Upper lobe of right lung (tissue), 1 donor: ENCODE results near the gene RBM20. TPM values are rescaled to one million over a fixed set of nuclear protein-coding genes. Genes with fewer than 3 reads are reported as not detected.

Experiments used
- ATAC-seq: fragments of 200-7000 bp; cut with Tn5 transposase; one replicate; pipeline ENCODE4 v1.9.1; 2020; ENCODE audit warnings: mild to moderate bottlenecking, moderate library complexity
- DNase-seq: peaks from one replicate; pipeline ENCODE4 v3.0.0-alpha.2; 2020
- H3K27ac ChIP-seq: fragments of 200-600 bp; one replicate; pipeline ENCODE4 v1.8.0; 2022
- H3K27me3 ChIP-seq: fragments of 200-600 bp; one replicate; pipeline ENCODE4 v1.8.0; 2022; ENCODE audit warnings: mild to moderate bottlenecking
- H3K36me3 ChIP-seq: fragments of 200-600 bp; one replicate; pipeline ENCODE4 v1.8.0; 2022
- H3K4me1 ChIP-seq: fragments of 200-600 bp; one replicate; pipeline ENCODE4 v1.8.0; 2022
- H3K4me3 ChIP-seq: fragments of 200-600 bp; one replicate; pipeline ENCODE4 v1.8.0; 2022; ENCODE audit warnings: mild to moderate bottlenecking
- H3K9me3 ChIP-seq: fragments of 200-600 bp; one replicate; pipeline ENCODE4 v1.8.0; 2022
- intact Hi-C: fragments of 100-400 bp; cut with DNase I; formaldehyde crosslinking; loops from one replicate; pipeline ENCODE4 v1.11.0; 2022
- total RNA-seq: library from RNA; stranded (reverse); fragmentation: NEBNext Ultra II Directional; extraction: Animal tissue kit (Norgen Biotek cat#: 25700); gene quantifications from one replicate; pipeline ENCODE4 v1.2.1, GENCODE V29; 2021
- TF ChIP-seq, protein P1 (sequence below): fragments of 200-600 bp; IDR thresholded peaks from one replicate; pipeline ENCODE4 v1.8.0; 2022; ENCODE audit warnings: antibody characterized with exemption
- donor health status: DM: no; HTN: yes; CAD: no; lungs with severe emphysema.

Gene RBM20
- total RNA-seq, 1 donor from 2014 or later, result 0.41 TPM

DNA sequence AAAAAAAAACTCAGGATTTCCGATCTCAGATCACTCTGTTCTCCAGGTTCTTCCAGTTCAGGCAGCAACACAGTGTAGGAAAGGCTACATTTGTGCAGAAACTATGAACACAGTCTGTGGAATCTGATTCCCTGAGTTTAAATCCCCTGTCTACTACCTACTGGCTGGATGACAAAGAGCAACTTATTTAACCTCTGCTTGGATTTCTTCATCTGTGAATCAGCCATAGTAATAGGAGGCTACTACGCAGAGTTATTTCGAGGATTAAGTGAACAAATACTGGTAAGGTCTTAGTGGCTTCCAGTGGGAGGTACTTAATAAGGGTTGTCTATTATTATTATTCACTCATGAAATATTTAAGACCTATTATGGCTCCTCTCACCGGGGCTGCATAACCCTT, 183.3 kb downstream of the RBM20 start:
- no peaks in the 10 kb centered on the region for H3K27me3 ChIP-seq
- DNase-seq (no peak), ATAC-seq (no peak)
- H3K9me3 ChIP-seq, result no peaks in the 10 kb centered on the region
- no peak overlapping the region for H3K4me3 ChIP-seq
- intact Hi-C loops, result no loop called here
- no peak overlapping the region for H3K27ac ChIP-seq
- TF ChIP-seq, protein P1, sequence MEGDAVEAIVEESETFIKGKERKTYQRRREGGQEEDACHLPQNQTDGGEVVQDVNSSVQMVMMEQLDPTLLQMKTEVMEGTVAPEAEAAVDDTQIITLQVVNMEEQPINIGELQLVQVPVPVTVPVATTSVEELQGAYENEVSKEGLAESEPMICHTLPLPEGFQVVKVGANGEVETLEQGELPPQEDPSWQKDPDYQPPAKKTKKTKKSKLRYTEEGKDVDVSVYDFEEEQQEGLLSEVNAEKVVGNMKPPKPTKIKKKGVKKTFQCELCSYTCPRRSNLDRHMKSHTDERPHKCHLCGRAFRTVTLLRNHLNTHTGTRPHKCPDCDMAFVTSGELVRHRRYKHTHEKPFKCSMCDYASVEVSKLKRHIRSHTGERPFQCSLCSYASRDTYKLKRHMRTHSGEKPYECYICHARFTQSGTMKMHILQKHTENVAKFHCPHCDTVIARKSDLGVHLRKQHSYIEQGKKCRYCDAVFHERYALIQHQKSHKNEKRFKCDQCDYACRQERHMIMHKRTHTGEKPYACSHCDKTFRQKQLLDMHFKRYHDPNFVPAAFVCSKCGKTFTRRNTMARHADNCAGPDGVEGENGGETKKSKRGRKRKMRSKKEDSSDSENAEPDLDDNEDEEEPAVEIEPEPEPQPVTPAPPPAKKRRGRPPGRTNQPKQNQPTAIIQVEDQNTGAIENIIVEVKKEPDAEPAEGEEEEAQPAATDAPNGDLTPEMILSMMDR, result no peak
- H3K4me1 ChIP-seq, result peaks cover 5% of the 10 kb centered on the region
- H3K36me3 ChIP-seq, result no peaks in the 10 kb centered on the region

DNA sequence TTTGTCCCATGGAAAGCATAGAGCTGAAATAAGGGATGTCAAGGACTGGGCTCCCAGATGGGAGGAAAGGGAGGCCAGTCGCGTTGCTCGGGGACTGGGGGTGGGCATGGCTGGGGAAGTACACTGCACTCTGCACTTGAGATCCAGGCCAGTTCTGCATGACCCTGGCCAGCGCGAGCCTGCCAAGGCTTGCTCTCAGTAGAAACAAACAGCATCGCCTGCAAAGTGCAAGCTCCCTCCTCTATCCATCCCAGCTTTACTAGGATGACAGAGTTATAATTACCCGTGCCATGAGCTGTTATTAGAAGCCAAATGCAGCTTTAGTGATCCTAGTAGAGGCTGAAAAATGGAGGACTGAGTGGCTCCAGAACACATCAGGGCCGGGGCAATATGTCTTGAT, 183.7 kb downstream of the RBM20 start:
- DNase-seq, result no peak
- Histone ChIP-seq H3K9me3 (no peaks in the 10 kb centered on the region), H3K27ac (no peak overlapping the region), H3K4me3 (no peak overlapping the region), H3K4me1 (peaks cover under 1% of the 10 kb centered on the region), H3K27me3 (no peaks in the 10 kb centered on the region), H3K36me3 (no peaks in the 10 kb centered on the region)
- TF ChIP-seq, protein P1, result no peak
- intact Hi-C loops, result no loop called here
- no peak for ATAC-seq

DNA sequence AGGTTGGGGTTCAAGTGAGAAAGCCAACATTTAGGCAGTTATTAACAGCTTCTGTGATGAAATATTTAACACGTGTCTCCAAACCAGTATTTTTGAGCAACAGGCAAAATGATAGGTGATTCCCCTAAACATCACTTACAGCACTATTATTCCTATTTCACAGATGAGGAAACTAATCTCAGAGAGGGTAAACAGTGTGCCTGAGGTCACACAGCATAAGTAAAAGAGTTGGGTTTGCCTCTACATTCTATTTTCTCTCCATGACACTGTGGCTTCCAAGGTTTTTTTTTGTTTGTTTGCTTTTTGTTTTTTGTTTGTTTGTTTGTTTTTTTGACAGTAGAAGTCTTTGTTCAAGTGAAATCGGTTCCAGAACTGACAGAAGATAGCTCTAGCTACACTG, 184.4 kb downstream of the RBM20 start:
- intact Hi-C loops, result no loop called here
- H3K36me3 ChIP-seq, result no peaks in the 10 kb centered on the region
- H3K27ac ChIP-seq, result no peak overlapping the region
- no peaks in the 10 kb centered on the region for H3K27me3 ChIP-seq
- no peak for DNase-seq
- ATAC-seq, result no peak
- TF ChIP-seq, protein P1, result no peak
- no peak overlapping the region for H3K4me3 ChIP-seq
- H3K9me3 ChIP-seq, result no peaks in the 10 kb centered on the region
- H3K4me1 ChIP-seq, result no peaks in the 10 kb centered on the region

DNA sequence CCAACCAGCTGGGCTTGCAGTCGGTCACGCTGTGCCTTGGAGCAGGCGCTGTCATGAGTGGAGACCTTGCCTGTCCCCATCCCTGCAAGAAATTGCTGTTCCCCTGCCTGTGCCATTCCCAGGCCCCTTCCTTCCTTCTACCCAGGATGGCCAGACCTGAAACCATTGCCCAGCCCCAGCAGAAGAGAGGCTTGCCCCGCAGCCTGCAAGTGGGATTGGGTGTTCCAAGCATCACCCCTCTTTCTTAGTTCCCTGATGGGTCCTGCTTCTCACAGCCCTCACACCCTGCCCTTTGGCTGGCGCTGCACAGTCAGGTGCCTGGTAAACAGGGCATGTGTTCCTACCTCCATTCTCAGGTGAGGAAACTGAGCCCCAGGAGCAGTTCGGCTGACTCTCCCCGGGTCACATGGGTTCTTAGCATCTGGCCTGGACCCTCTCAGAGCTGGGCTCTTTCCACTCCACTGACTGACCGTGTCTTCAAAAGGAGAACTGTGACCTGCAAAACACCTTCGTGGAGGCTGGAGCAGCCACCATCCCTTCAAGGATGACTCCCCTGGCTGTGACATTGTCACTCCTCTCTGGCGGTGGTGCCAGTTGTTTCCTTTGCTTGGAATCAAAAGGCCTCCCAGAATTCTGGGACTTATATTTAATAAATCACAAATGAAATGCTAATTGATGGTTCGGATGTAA, 185.7 kb downstream of the RBM20 start:
- Histone ChIP-seq H3K27ac (no peak overlapping the region), H3K9me3 (no peaks in the 10 kb centered on the region), H3K4me3 (no peak overlapping the region), H3K27me3 (no peaks in the 10 kb centered on the region), H3K4me1 (no peaks in the 10 kb centered on the region), H3K36me3 (no peaks in the 10 kb centered on the region)
- DNase-seq (no peak), ATAC-seq (no peak)
- intact Hi-C loops, result no loop called here
- TF ChIP-seq, protein P1, result no peak

DNA sequence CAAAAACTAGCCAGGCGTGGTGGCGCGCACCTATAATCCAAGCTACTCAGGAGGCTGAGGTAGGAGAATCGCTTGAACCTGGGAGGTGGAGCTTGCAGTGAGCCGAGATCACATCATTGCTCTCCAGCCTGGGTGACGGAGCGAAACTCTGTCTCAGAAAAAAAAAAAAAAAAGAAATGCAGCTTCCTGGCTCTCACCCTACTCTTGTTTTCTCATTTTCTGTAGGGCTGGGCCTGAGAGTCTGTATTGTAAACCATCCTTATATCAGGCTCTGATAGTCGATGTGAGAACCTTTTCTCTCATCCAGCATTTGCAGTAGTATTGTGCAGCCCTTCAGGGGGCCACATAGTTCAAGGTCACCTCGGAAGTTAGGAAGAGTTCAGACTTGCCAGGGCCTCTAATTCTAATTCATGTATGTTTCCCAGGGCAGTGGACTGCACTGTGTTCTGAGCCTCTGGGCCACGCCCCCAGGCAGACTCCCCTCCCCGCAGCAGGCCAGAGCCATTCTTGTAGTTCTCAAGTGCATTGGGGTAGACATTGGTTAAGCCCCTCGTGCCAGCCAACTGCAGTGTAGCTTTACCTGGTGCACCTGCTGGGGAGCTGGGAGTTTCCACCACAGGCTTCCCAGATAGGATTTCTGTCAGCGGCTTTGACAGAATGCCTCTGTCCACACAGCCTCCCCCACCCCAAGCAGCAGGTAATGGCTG, 189.3 kb downstream of the RBM20 start:
- Histone ChIP-seq H3K4me3 (no peak overlapping the region), H3K27ac (no peak overlapping the region), H3K27me3 (no peaks in the 10 kb centered on the region), H3K9me3 (no peaks in the 10 kb centered on the region), H3K4me1 (peaks cover 8% of the 10 kb centered on the region), H3K36me3 (no peaks in the 10 kb centered on the region)
- TF ChIP-seq, protein P1, result no peak
- no peak for ATAC-seq
- intact Hi-C loops, result no loop called here
- no peak for DNase-seq
